H1 (cell line): ENCODE results near the gene ZNF513. TPM values are rescaled to one million over a fixed set of nuclear protein-coding genes. Genes with fewer than 3 reads are reported as not detected.

Experiments used
- CTCF ChIA-PET: fragments of 300-600 bp; sonication (Branson Sonifier 250); formaldehyde crosslinking; loops from one replicate; lab custom pipeline; 2021; ENCODE audit not compliant: partially characterized antibody; lab: Charles Lee
- POLR2A ChIA-PET: fragments of 300-600 bp; sonication (Branson Sonifier 250); formaldehyde crosslinking; loops from one replicate; lab custom pipeline; 2021; ENCODE audit warnings: inconsistent platforms; ENCODE audit not compliant: partially characterized antibody; lab: Charles Lee
- DNase-seq, 2 experiments: peaks; one replicate each; pipeline versions ENCODE4 v3.0.0 to v3.0.0-alpha.2; 2010 to 2022; ENCODE audit warnings: low spot score in 2 of 2, low read depth in 1 of 2, mixed read lengths in 1 of 2
- FAIRE-seq: peaks from 2 replicates; lab custom pipeline; 2011; peaks lifted over from hg19 to GRCh38; lab: Jason Lieb, UNC
- H2AFZ ChIP-seq: 2 replicates; pipeline ENCODE4 v1.8.1; 2012; ENCODE audit warnings: low read length, inconsistent platforms
- H2AK5ac ChIP-seq: 2 replicates; pipeline ENCODE4 v1.6.1; 2013; ENCODE audit warnings: low read depth, low read length
- H2BK120ac ChIP-seq: replicated peaks from 2 replicates; pipeline ENCODE3; 2013; ENCODE audit warnings: low read depth, low read length, inconsistent platforms
- H2BK12ac ChIP-seq: 2 replicates; pipeline ENCODE4 v1.6.1; 2013; ENCODE audit warnings: low read depth, low read length
- H2BK15ac ChIP-seq: 2 replicates; pipeline ENCODE4 v1.6.1; 2013; ENCODE audit warnings: low read length
- H2BK20ac ChIP-seq: 2 replicates; pipeline ENCODE4 v1.6.1; 2013; ENCODE audit warnings: low read length
- H2BK5ac ChIP-seq: 2 replicates; pipeline ENCODE4 v1.6.1; 2013; ENCODE audit warnings: low read depth, low read length
- H3K14ac ChIP-seq: 2 replicates; pipeline ENCODE4 v1.6.1; 2013; ENCODE audit warnings: inconsistent platforms; ENCODE audit not compliant: insufficient read length
- H3K18ac ChIP-seq: 2 replicates; pipeline ENCODE4 v1.6.1; 2013; ENCODE audit warnings: low read length; ENCODE audit errors: extremely low read depth
- H3K23ac ChIP-seq: 2 replicates; pipeline ENCODE4 v1.6.1; 2013; ENCODE audit warnings: inconsistent platforms; ENCODE audit not compliant: insufficient read length
- H3K23me2 ChIP-seq: 2 replicates; pipeline ENCODE4 v1.6.1; 2013; ENCODE audit warnings: low read depth, low read length
- H3K27ac ChIP-seq: 2 replicates; pipeline ENCODE4 v1.6.1; 2011; ENCODE audit warnings: low read depth, low read length, inconsistent platforms
- H3K27me3 ChIP-seq, 4 experiments: replicated peaks in 1 of 4; 1 replicate in 1 of 4; 2 replicates in 3 of 4; pipeline versions ENCODE4 v1.6.1 to v1.8.1; 2011 to 2013; ENCODE audit warnings: low read length in 3 of 4, mild to moderate bottlenecking in 3 of 4, inconsistent platforms in 2 of 4, mixed read lengths in 2 of 4, moderate library complexity in 1 of 4; ENCODE audit not compliant: control insufficient read depth in 3 of 4, insufficient read depth in 3 of 4; ENCODE audit errors: extremely low read depth in 1 of 4
- H3K36me3 ChIP-seq, 4 experiments: 2 replicates each; pipeline versions ENCODE4 v1.6.1 to v1.8.1; 2011 to 2013; ENCODE audit warnings: mild to moderate bottlenecking in 4 of 4, low read length in 3 of 4, moderate library complexity in 2 of 4, control low read depth in 1 of 4, inconsistent platforms in 1 of 4; ENCODE audit not compliant: insufficient read depth in 4 of 4, control insufficient read depth in 2 of 4
- H3K4ac ChIP-seq: replicated peaks from 2 replicates; pipeline ENCODE3; 2013; ENCODE audit warnings: low read length, low read depth, mixed read lengths, inconsistent platforms; ENCODE audit not compliant: insufficient read length
- H3K4me1 ChIP-seq, 4 experiments: replicated peaks in 1 of 4; 1 replicate in 1 of 4; 2 replicates in 3 of 4; pipeline versions ENCODE4 v1.6.1 to v1.8.1; 2011 to 2013; ENCODE audit warnings: low read length in 3 of 4, inconsistent platforms in 2 of 4, mixed read lengths in 1 of 4; ENCODE audit not compliant: insufficient read depth in 4 of 4, control insufficient read depth in 3 of 4
- H3K4me2 ChIP-seq, 2 experiments: 2 replicates each; pipeline versions ENCODE4 v1.6.1 to v1.8.1; 2011 to 2013; ENCODE audit warnings: low read depth in 2 of 2, low read length in 2 of 2, control low read depth in 1 of 2, inconsistent platforms in 1 of 2, mild to moderate bottlenecking in 1 of 2; ENCODE audit not compliant: insufficient read depth in 1 of 2
- H3K4me3 ChIP-seq, 4 experiments: fragments of 200-600, 300-600 bp in 1 of 4; sonication (generic), shearing (Covaris generic), sonication (Bioruptor Twin) in 1 of 4; 2 replicates each; pipeline versions ENCODE4 v1.5.1 to v1.8.1; 2011 to 2016; ENCODE audit warnings: low read length in 4 of 4, low read depth in 3 of 4, control low read depth in 2 of 4, inconsistent platforms in 2 of 4, mild to moderate bottlenecking in 2 of 4, mixed read lengths in 1 of 4, moderate library complexity in 1 of 4; ENCODE audit not compliant: insufficient read depth in 2 of 4; ENCODE audit errors: extremely low read depth in 1 of 4
- H3K56ac ChIP-seq: replicated peaks from 2 replicates; pipeline ENCODE3; 2013; ENCODE audit warnings: low read depth, mild to moderate bottlenecking, mixed read lengths, low read length, inconsistent platforms; ENCODE audit not compliant: insufficient read length
- H3K79me1 ChIP-seq: 2 replicates; pipeline ENCODE4 v1.6.1; 2013; ENCODE audit warnings: low read depth, low read length, control low read depth
- H3K79me2 ChIP-seq, 2 experiments: 2 replicates each; pipeline versions ENCODE4 v1.6.1 to v1.8.1; 2012 to 2013; ENCODE audit warnings: low read length in 2 of 2, mild to moderate bottlenecking in 2 of 2, inconsistent platforms in 1 of 2; ENCODE audit not compliant: insufficient read depth in 2 of 2, control insufficient read depth in 1 of 2
- H3K9ac ChIP-seq, 4 experiments: replicated peaks in 1 of 4; 1 replicate in 1 of 4; 2 replicates in 3 of 4; pipeline versions ENCODE4 v1.6.1 to v1.8.1; 2011 to 2013; ENCODE audit warnings: low read depth in 3 of 4, low read length in 3 of 4, control low read depth in 2 of 4, mild to moderate bottlenecking in 2 of 4, moderate library complexity in 2 of 4, inconsistent platforms in 1 of 4; ENCODE audit errors: extremely low read depth in 1 of 4
- H3K9me3 ChIP-seq, 2 experiments: 2 replicates each; pipeline versions ENCODE4 v1.6.1 to v1.8.1; 2012 to 2013; ENCODE audit warnings: mild to moderate bottlenecking in 2 of 2, moderate library complexity in 2 of 2, control low read depth in 1 of 2, inconsistent platforms in 1 of 2, low read depth in 1 of 2, low read length in 1 of 2, mixed read lengths in 1 of 2; ENCODE audit not compliant: insufficient read depth in 2 of 2
- H4K20me1 ChIP-seq, 2 experiments: replicated peaks in 1 of 2; 2 replicates each; pipeline versions ENCODE3 to v1.8.1; 2011 to 2013; ENCODE audit warnings: inconsistent platforms in 2 of 2, low read length in 2 of 2, mild to moderate bottlenecking in 1 of 2; ENCODE audit not compliant: insufficient read depth in 2 of 2, control insufficient read depth in 1 of 2
- H4K5ac ChIP-seq: 2 replicates; pipeline ENCODE4 v1.6.1; 2013; ENCODE audit warnings: low read length, low read depth, mixed read lengths, inconsistent platforms; ENCODE audit not compliant: insufficient read length
- H4K8ac ChIP-seq: 2 replicates; pipeline ENCODE4 v1.8.0; 2013; ENCODE audit warnings: mild to moderate bottlenecking, moderate library complexity, low read length, inconsistent platforms; ENCODE audit not compliant: insufficient read depth; ENCODE audit errors: extremely low read depth
- H4K91ac ChIP-seq: replicated peaks from 2 replicates; pipeline ENCODE3; 2013; ENCODE audit warnings: low read length, mixed read lengths, inconsistent platforms; ENCODE audit not compliant: insufficient read length
- BACH1 ChIP-seq: IDR thresholded peaks from 2 replicates; pipeline ENCODE4 v1.6.1; 2012; ENCODE audit warnings: low read length, improper control_type of control experiment
- BRCA1 ChIP-seq: IDR thresholded peaks from 2 replicates; pipeline ENCODE4 v1.6.1; 2012; ENCODE audit warnings: low read depth, low read length, improper control_type of control experiment
- MAFK ChIP-seq: IDR thresholded peaks from 2 replicates; pipeline ENCODE4 v1.6.1; 2012; ENCODE audit warnings: low read depth, mild to moderate bottlenecking, improper control_type of control experiment, low read length
- PHF8 ChIP-seq: fragments of 200-600 bp; sonication (generic); conservative IDR thresholded peaks from 2 replicates; pipeline ENCODE4 v1.7.1; 2012; ENCODE audit warnings: low read depth, mild to moderate bottlenecking, inconsistent platforms, low read length, moderate library complexity
- SUZ12 ChIP-seq: fragments of 200-600 bp; sonication (generic); IDR thresholded peaks from 2 replicates; pipeline ENCODE4 v1.6.1; 2012; ENCODE audit warnings: mild to moderate bottlenecking, inconsistent platforms, low read length, moderate library complexity, mixed read lengths
- YY1 ChIP-seq: IDR thresholded peaks from 2 replicates; pipeline ENCODE4 v1.6.1; 2011; ENCODE audit warnings: low read depth, mild to moderate bottlenecking, low read length
- WGBS, 2 experiments: shearing (Covaris generic) in 1 of 2; methylation state at CpG; one replicate each; pipeline versions ENCODE4 v1.1.6 to v1.1.7; 2013 to 2015; ENCODE audit warnings: low lambda C conversion rate in 2 of 2, mixed read lengths in 2 of 2, inconsistent platforms in 1 of 2, low coverage in 1 of 2, missing lambda C conversion rate in 1 of 2; ENCODE audit not compliant: insufficient replicate concordance in 2 of 2, insufficient coverage in 1 of 2, insufficient read length in 1 of 2; ENCODE audit errors: extremely low coverage in 1 of 2, missing lambda C conversion rate in 1 of 2; 5-methylcytosine and 5-hydroxymethylcytosine counted together
- polyA plus RNA-seq, 7 experiments: library from polyadenylated mRNA; depleted of rRNA in 3 of 7; stranded (reverse) in 5 of 7; unstranded in 2 of 7; fragments of >200 nt in 5 of 7; fragments of 200-250 nt in 2 of 7; gene quantifications; 1 replicate in 5 of 7; 2 replicates in 1 of 7; 4 replicates in 1 of 7; pipeline versions ENCODE4 v1.2.1 to v1.2.3, GENCODE V29; 2011 to 2013; ENCODE audit warnings: missing spikeins in 2 of 7, mixed read lengths in 2 of 7
- total RNA-seq: library from RNA; stranded (reverse); fragmentation: NEBNext Ultra II Directional; extraction: Animal tissue kit (Norgen Biotek cat#: 25700); gene quantifications from 2 replicates; pipeline ENCODE4 v1.2.1, GENCODE V29; 2021

Gene ZNF513
- total and polyA plus RNA-seq, 2 of the 8 experiments (the other 6 are each of a cell fraction or from before 2014, with no cell fraction given) = 17.3 to 29.5 TPM

DNA sequence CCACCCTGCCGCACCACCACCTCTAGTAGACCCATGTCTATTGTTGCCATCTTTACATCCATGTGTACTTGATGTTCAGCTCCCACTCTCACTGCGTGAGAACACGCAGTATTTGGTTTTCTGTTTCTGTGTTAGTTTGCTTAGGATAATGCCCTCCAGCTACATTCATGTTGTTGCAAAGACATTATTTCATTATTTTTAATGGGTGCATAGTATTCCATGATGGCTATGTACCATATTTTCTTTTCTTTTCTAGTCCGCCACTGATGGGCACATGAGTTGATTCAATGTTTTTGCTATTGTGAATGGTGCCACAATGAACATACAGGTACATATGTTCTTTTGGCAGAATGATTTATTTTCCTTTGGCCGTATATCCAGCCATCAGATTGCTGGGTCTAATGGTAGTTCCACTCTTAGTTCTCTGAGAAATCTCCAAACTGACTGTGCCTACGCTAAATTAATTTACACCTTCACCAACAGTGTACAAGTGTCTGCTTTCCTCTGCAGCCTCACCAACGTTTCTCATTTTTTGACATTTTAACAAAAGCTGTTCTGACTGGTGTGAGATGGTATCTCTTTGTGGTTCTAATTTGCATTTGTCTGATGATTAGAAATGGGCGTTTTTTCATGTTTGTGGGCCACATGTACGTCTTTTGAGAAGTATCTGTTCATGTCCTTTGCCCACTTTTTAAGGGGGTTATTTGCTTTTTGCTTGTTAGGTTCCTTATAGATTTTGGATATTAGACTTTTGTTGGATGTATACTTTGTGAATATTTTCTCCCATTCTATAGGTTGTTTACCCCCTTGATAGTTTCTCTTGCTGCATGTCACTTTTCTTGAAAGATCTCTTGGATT lies 10.5 kb upstream of the ZNF513 start:
- no peak overlapping the region for H2BK20ac ChIP-seq
- peaks cover 2 to 70% of the 10 kb centered on the region in 2 experiments; a peak in 3 of 4 replicates for H3K79me2 ChIP-seq
- peaks cover 8% of the 10 kb centered on the region for H3K79me1 ChIP-seq
- H3K27ac ChIP-seq = no peak overlapping the region
- no peak overlapping the region for H3K56ac ChIP-seq
- no peak overlapping the region for H4K91ac ChIP-seq
- no peak for FAIRE-seq
- no peak overlapping the region for H3K9ac ChIP-seq
- ChIA-PET POLR2A (interaction anchor here (0.9 to 1.9 kb wide), 3 partner anchors 11 to 68 kb away, joined by 3 to 7 read pairs (median 3); partner anchors contain the start of genes MPV17 and ZNF513), CTCF (interaction anchor here (0.6 to 1.0 kb wide), 3 partner anchors 14 to 386 kb away, joined by 3 to 4 read pairs (median 4); no protein-coding TSS in a partner anchor)
- no peak overlapping the region for H3K18ac ChIP-seq
- no peak overlapping the region for H4K5ac ChIP-seq
- no peaks in the 10 kb centered on the region for H3K27me3 ChIP-seq
- H2AK5ac ChIP-seq = no peak overlapping the region
- H3K4me3 ChIP-seq = no peak overlapping the region
- no peak for DNase-seq
- no peak overlapping the region for H2BK120ac ChIP-seq
- no peaks in the 10 kb centered on the region for H3K4me1 ChIP-seq
- peaks cover 0 to 17% (median 9%) of the 10 kb centered on the region in 4 experiments; a peak in 6 of 8 replicates for H3K36me3 ChIP-seq
- no peak overlapping the region for H3K4ac ChIP-seq
- H2AFZ ChIP-seq = no peak overlapping the region
- WGBS, 2 experiments = 91% methylated on average over 9 of the region's 9 CpGs; no CpG with 5 or more reads in 1 of the 2 experiments
- no peak overlapping the region for H3K14ac ChIP-seq
- no peak overlapping the region for H4K8ac ChIP-seq
- no peak overlapping the region for H2BK12ac ChIP-seq
- H2BK5ac ChIP-seq = no peak overlapping the region
- no peak overlapping the region for H2BK15ac ChIP-seq
- no peaks in the 10 kb centered on the region for H3K23me2 ChIP-seq
- no peaks in the 10 kb centered on the region for H3K9me3 ChIP-seq
- TF ChIP-seq PHF8 (no peak), BACH1 (no peak), MAFK (no peak), YY1 (no peak), BRCA1 (no peak), SUZ12 (no peak)
- H3K23ac ChIP-seq = no peak overlapping the region
- no peak overlapping the region for H3K4me2 ChIP-seq
- peaks cover 2 to 10% of the 10 kb centered on the region in 2 experiments for H4K20me1 ChIP-seq
